ENCODE results near the gene OLFML2B. TPM values are rescaled to one million over a fixed set of nuclear protein-coding genes. Genes with fewer than 3 reads are reported as not detected.

Gene OLFML2B
- total and polyA plus RNA-seq, 2 donors = 11.9 to 16.0 TPM

DNA sequence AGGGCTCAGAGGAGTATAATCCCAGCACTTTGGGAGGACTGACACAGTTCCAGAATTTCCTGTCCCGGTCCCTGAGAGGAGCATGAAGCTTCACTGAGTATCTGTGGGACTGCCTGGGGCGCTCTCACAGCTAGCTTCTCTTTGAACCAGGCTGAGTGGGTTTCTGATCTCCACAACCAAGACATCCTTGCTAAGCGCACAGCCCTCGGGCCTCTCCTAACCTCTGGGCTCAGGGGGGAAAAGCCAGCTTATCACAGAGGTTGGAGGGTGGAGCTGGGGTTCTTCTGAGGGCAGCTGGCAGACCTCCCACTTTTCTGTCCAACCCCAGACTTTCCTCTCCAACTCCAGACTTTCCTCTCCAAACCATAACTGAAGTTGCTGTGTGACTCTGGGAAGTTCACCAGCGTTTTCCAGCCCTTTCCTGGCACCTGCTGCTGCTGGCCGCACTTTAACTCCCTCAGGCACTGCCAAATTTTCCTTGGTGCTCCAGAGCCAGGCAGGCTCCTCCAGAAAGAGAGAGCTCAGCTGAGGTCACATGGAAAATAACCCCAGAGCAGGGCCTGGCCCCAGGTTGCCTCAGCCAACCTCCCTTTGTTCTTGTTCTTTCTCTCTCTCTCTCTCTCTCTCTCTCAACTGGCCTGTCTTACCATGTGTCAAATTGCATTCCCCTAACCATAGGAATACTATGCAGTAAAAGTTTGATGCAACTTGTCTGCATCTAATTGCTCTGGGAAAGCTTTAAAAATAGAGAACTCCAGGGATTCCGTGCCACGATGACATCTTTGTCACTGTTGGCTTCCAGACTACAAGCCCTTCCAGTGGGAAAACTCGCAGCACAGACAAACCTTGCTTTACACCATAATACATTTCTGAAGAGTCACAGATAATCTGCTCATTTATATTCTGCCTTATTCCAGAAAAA lies 49.5 kb downstream of the OLFML2B start:
- 56% methylated on average over 9 of the region's 9 CpGs for WGBS
- H3K4me3 ChIP-seq (ENCODE audit: low read depth, low read length) = no peak overlapping the region

DNA sequence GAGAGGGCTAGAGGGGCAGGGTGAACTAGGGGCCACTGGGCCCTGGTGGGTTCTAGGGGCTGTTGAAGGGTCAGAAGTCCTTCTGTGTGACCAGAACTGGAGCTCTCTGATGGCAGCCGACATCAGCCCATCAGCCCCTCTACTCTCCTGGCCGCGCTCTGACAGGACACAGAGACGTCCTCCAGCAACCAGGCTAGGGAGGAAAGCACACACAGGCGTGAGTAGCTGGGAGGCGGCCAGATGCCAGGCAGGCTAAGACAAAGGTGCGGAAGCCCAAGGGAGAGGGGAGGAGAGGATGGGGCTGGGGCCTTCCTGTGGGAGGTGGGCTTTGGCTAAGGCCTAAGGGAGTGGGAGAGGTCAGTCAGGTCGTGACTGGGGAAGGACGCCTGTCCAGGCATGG lies 50.8 kb downstream of the OLFML2B start:
- DNase-seq (ENCODE audit: extremely low spot score) = no peak
- Histone ChIP-seq H3K4me1 (ENCODE audit: insufficient read depth) (no peaks in the 10 kb centered on the region), H3K27ac (ENCODE audit: low read depth) (no peak overlapping the region), H3K4me3 (ENCODE audit: low read depth, low read length) (no peak overlapping the region), H3K36me3 (ENCODE audit: insufficient read depth) (no peaks in the 10 kb centered on the region)
- WGBS = 87% methylated on average over 9 of the region's 9 CpGs

More for the DNA sequence above, 49.5 kb downstream of the OLFML2B start:
- Histone ChIP-seq H3K36me3 (ENCODE audit: insufficient read depth) (no peaks in the 10 kb centered on the region), H3K4me1 (ENCODE audit: insufficient read depth) (no peaks in the 10 kb centered on the region), H3K27ac (ENCODE audit: low read depth) (no peak overlapping the region)
- no peak for DNase-seq (ENCODE audit: extremely low spot score)

- Histone ChIP-seq H3K4me1 (ENCODE audit: insufficient read depth) (no peaks in the 10 kb centered on the region), H3K36me3 (ENCODE audit: insufficient read depth) (no peaks in the 10 kb centered on the region), H3K27ac (ENCODE audit: low read depth) (no peak overlapping the region), H3K4me3 (ENCODE audit: low read depth, low read length) (no peak overlapping the region)
- WGBS = 77% methylated on average over 3 of the region's 3 CpGs
- DNase-seq (ENCODE audit: extremely low spot score) = no peak
These were observed 53.0 kb downstream of the OLFML2B start for GRCh38 chr1:161970633-161971032.

DNA sequence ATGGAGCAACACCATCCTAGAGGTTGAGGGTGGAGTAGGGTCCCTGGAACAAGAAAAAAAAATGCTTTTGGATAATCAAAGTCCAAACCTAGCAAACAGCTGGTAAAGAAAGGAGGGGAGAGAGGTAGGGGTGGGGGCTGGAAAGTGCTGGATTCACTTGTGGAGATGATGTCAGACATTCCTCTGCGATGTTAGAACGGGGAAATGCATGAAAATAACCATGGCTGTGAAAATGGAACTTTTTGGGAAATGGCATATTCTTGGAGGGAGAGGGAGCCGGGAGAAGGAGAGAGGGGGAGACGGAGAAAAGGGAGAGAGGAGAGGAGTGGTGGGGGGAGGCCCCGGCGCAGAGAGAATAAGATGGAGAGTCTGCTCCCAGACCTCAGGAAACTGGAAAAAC lies 53.6 kb downstream of the OLFML2B start:
- H3K4me3 ChIP-seq (ENCODE audit: low read depth, low read length) = no peak overlapping the region
- no peaks in the 10 kb centered on the region for H3K36me3 ChIP-seq (ENCODE audit: insufficient read depth)
- no peak for DNase-seq (ENCODE audit: extremely low spot score)
- H3K4me1 ChIP-seq (ENCODE audit: insufficient read depth) = no peaks in the 10 kb centered on the region
- H3K27ac ChIP-seq (ENCODE audit: low read depth) = no peak overlapping the region
- WGBS = 66% methylated on average over 6 of the region's 6 CpGs

DNA sequence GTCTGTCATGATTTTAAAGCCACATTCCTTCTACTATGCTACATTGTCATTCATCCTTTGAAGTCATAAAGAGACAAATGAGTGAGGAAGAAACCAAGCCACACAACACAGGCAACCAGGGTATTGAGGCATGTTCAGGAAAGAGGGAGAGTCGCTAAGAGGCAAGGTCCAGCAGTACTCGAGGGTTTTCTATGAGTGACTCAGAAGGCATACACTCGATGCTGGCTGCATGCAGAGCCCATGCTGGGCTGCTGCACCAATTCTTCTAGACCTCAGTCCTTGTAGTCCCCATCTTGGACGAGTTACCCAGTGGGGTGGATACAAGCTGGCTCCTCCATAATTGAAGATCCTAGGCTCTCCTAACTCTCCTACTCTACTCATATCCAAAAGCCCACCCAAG lies 57.6 kb downstream of the OLFML2B start:
- no peak overlapping the region for H3K4me3 ChIP-seq (ENCODE audit: low read depth, low read length)
- WGBS = 94% methylated on average over 4 of the region's 4 CpGs
- no peak overlapping the region for H3K27ac ChIP-seq (ENCODE audit: low read depth)

DNA sequence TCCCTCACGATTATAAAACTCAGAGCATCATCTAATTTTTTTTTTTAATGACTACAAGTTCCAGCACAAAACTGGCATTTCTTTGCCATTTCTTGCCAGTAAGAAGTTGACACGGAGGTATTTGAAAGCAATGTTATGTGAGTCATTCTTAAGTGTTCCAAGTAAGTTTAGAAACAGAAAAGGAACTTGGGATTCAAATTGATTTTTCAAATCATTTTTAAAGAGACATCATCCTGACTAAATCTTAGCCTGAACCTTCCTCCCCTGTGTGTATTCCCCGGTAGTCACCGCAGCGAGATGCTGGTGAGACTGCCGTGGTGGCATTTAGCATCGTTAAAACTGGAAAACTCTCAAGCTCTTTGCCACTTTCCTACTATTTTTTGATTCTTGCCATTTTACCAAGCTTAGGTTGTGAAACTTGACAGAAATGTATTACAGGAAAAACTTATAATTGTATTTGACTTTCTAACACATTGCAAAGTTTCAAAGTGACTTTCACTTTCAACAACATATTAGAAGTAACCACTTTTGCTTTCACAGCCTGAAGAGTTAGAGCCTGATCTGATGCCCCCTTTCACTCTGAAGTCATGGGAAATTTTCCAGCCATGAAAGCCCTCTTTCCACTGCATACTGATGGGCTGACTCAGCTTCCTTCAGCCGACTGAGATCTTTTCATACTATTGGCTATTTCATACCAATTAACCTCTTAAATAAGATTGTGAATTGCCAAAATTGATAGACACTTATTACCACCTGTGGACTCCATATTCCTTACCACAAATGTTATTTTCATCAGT lies 61.4 kb downstream of the OLFML2B start:
- 59% methylated on average over 8 of the region's 8 CpGs for WGBS
- Histone ChIP-seq H3K27ac (ENCODE audit: low read depth) (no peak overlapping the region), H3K36me3 (ENCODE audit: insufficient read depth) (no peaks in the 10 kb centered on the region), H3K4me3 (ENCODE audit: low read depth, low read length) (no peak overlapping the region), H3K4me1 (ENCODE audit: insufficient read depth) (no peaks in the 10 kb centered on the region)
- DNase-seq (ENCODE audit: extremely low spot score) = no peak

More for the DNA sequence above, 57.6 kb downstream of the OLFML2B start:
- DNase-seq (ENCODE audit: extremely low spot score) = no peak
- Histone ChIP-seq H3K4me1 (ENCODE audit: insufficient read depth) (no peaks in the 10 kb centered on the region), H3K36me3 (ENCODE audit: insufficient read depth) (no peaks in the 10 kb centered on the region)

DNA sequence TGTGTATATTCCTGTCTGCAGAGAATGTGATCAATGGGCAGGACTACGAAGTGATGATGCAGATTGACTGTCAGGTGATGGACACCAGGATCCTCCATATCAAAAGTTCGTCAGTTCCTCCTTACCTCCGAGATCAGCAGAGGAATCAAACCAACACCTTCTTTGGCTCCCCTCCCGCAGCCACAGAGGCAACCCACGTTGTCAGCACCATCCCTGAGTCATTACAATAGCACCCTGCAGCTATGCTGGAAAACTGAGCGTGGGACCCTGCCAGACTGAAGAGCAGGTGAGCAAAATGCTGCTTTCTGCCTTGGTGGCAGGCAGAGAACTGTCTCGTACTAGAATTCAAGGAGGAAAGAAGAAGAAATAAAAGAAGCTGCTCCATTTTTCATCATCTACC lies 65.2 kb downstream of the OLFML2B start:
- Histone ChIP-seq H3K36me3 (ENCODE audit: insufficient read depth) (no peaks in the 10 kb centered on the region), H3K4me3 (ENCODE audit: low read depth, low read length) (no peak overlapping the region), H3K4me1 (ENCODE audit: insufficient read depth) (no peaks in the 10 kb centered on the region), H3K27ac (ENCODE audit: low read depth) (no peak overlapping the region)
- no peak for DNase-seq (ENCODE audit: extremely low spot score)
- WGBS = 78% methylated on average over 7 of the region's 7 CpGs

- Histone ChIP-seq H3K4me1 (ENCODE audit: insufficient read depth) (no peaks in the 10 kb centered on the region), H3K36me3 (ENCODE audit: insufficient read depth) (no peaks in the 10 kb centered on the region), H3K4me3 (ENCODE audit: low read depth, low read length) (no peak overlapping the region), H3K27ac (ENCODE audit: low read depth) (no peak overlapping the region)
- DNase-seq (ENCODE audit: extremely low spot score) = no peak
- WGBS = 81% methylated on average over 3 of the region's 3 CpGs
These were observed 66.7 kb downstream of the OLFML2B start for GRCh38 chr1:161956930-161957329.

DNA sequence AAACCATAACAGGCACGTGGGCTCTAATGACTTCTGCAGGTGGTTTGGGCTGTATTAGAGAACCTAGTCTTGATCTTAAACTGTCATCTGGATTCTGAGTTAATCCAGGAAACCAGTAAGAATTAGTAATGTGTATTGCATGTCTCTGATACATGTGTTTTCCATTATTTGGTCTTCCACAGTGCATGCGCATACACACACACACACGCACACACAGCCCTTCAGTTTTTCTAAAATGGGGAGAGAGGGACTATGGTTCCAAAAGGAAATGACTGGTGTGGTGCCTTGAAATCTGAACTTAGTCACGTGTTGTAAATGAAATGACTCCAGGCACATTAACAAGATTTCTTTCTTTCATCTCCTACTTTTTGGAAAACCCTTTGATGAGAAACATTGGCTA lies 67.6 kb downstream of the OLFML2B start:
- H3K4me1 ChIP-seq (ENCODE audit: insufficient read depth) = no peaks in the 10 kb centered on the region
- DNase-seq (ENCODE audit: extremely low spot score) = peak; percentile 31
- H3K4me3 ChIP-seq (ENCODE audit: low read depth, low read length) = no peak overlapping the region
- H3K27ac ChIP-seq (ENCODE audit: low read depth) = no peak overlapping the region
- H3K36me3 ChIP-seq (ENCODE audit: insufficient read depth) = no peaks in the 10 kb centered on the region
- WGBS = 80% methylated on average over 4 of the region's 4 CpGs

DNA sequence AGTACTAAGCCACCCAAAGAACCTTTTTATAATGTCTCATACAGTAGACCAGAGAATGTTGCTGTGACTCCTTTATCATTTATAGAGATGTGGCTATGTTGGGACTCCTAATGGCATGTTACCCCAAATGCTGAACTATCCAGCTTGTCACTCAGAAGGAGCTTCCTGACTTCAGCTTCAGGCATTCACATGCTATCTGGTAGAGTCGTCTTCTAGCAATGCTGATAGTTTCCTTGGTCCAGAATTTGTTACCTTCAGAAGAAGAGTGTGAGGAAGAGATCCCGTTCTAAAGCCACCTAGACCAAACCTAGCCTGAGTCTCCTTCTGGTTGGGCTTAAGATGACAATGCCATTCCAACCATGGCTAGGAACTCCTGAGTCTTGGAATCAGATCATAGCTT lies 68.1 kb downstream of the OLFML2B start:
- H3K27ac ChIP-seq (ENCODE audit: low read depth) = no peak overlapping the region
- H3K36me3 ChIP-seq (ENCODE audit: insufficient read depth) = no peaks in the 10 kb centered on the region
- DNase-seq (ENCODE audit: extremely low spot score) = no peak
- 95% methylated on average over 2 of the region's 2 CpGs for WGBS
- no peak overlapping the region for H3K4me3 ChIP-seq (ENCODE audit: low read depth, low read length)
- no peaks in the 10 kb centered on the region for H3K4me1 ChIP-seq (ENCODE audit: insufficient read depth)

DNA sequence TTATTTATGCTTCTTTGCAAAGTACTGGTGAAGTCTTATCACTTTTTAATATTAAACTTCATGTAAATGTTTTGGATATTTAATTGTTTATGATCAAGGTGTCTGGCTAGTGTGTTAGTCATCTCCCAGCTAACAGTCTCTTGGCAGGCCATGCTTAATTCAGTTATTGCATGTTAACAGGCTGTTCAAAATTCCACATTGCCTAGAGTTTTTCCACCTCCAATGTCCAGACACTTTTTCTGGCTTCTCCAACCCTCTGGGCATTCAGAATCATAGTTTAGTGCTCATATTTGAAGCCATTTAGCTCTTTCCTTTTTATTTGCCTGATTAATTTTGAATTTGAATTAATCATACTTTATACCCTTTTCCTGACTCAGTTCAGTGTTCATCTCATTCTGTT lies 69.2 kb downstream of the OLFML2B start:
- no peak for DNase-seq (ENCODE audit: extremely low spot score)
- Histone ChIP-seq H3K4me1 (ENCODE audit: insufficient read depth) (no peaks in the 10 kb centered on the region), H3K4me3 (ENCODE audit: low read depth, low read length) (no peak overlapping the region), H3K27ac (ENCODE audit: low read depth) (no peak overlapping the region), H3K36me3 (ENCODE audit: insufficient read depth) (no peaks in the 10 kb centered on the region)

DNA sequence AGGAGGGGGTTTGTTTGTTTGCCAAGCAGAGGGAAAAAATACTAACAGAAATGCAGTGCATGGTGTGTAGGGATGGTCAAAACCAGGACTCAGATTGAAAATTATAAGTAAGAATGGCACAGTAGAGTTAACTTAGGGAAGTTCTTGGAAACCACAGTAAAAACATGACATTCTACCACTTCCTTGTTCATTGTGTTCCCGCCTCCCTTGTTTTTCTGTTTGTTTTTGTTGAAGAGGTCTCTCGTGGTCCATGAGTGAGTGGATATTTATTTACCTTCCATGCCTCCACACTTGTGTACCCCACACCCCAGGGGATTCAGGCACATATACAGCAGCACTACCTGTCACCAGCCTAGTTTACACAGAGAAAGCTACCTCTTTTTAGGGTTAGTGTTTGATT lies 69.6 kb downstream of the OLFML2B start:
- DNase-seq (ENCODE audit: extremely low spot score) = no peak
- no peak overlapping the region for H3K4me3 ChIP-seq (ENCODE audit: low read depth, low read length)
- WGBS = 59% methylated on average over 2 of the region's 2 CpGs
- no peak overlapping the region for H3K27ac ChIP-seq (ENCODE audit: low read depth)
- H3K4me1 ChIP-seq (ENCODE audit: insufficient read depth) = no peaks in the 10 kb centered on the region
- no peaks in the 10 kb centered on the region for H3K36me3 ChIP-seq (ENCODE audit: insufficient read depth)

DNA sequence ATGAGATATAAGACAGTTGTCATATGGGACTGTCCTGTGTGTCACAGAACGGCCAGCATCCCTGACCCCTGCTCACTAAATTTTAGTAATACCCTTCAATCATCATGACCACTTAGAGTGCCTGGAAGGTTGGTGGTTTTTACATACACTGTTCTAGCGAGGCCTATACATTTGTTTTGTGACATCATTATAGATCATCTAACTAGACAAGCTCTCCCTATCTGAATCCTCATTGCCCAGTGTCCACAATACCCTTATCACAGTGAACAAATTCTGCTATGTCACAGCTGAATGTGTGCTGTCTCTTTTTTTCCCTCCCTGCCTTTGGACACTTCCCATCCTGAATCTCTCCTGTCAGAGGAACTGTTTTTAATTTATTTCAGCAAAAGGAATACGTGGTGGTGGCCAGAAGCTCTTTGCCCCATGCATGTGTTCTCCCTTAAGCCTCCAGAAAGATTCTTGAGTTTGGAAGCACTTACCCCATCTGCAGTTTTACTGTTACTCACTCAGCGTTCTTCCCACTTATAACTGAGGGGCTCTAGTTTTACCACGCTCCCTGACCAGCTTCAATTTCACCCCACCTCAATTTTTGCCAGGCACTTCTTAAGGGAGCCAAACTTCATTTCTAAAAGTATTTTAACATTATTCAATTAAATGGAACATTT lies 70.3 kb downstream of the OLFML2B start:
- no peaks in the 10 kb centered on the region for H3K36me3 ChIP-seq (ENCODE audit: insufficient read depth)
- DNase-seq (ENCODE audit: extremely low spot score) = no peak
- 88% methylated on average over 5 of the region's 5 CpGs for WGBS
- no peaks in the 10 kb centered on the region for H3K4me1 ChIP-seq (ENCODE audit: insufficient read depth)
- no peak overlapping the region for H3K4me3 ChIP-seq (ENCODE audit: low read depth, low read length)
- H3K27ac ChIP-seq (ENCODE audit: low read depth) = no peak overlapping the region
